Calu3 (cell line): ENCODE measurements around the gene POPDC2. TPM values are rescaled to one million over a fixed set of nuclear protein-coding genes. Genes with fewer than 3 reads are reported as not detected.

Experiments
- BruUV-seq: library from RNA; stranded (reverse); fragments of 400-500 nt; replicated peaks from 2 replicates; lab custom pipeline; 2021; lab: Mats Ljungman, UMichigan
- CTCF ChIA-PET: fragments of 300-600 bp; sonication (Branson Sonifier 250); formaldehyde crosslinking; loops from one replicate; lab custom pipeline; 2022; ENCODE audit warnings: antibody characterized with exemption; lab: Charles Lee
- DNase-seq: peaks from one replicate; pipeline ENCODE4 v3.0.0; 2022
- H3K27ac Mint-ChIP-seq: one replicate; pipeline ENCODE4 v1.8.0; 2022; ENCODE audit warnings: mixed read lengths; ENCODE audit not compliant: unreplicated experiment
- H3K27me3 Mint-ChIP-seq: one replicate; pipeline ENCODE4 v1.8.0; 2022; ENCODE audit warnings: mixed read lengths; ENCODE audit not compliant: unreplicated experiment
- H3K36me3 Mint-ChIP-seq: one replicate; pipeline ENCODE4 v1.8.0; 2022; ENCODE audit warnings: mild to moderate bottlenecking, moderate library complexity, mixed read lengths; ENCODE audit not compliant: insufficient read depth, unreplicated experiment
- H3K4me1 Mint-ChIP-seq: one replicate; pipeline ENCODE4 v1.8.0; 2022; ENCODE audit warnings: mild to moderate bottlenecking, low read depth, mixed read lengths; ENCODE audit not compliant: unreplicated experiment
- H3K4me3 Mint-ChIP-seq: one replicate; pipeline ENCODE4 v1.8.0; 2022; ENCODE audit warnings: mild to moderate bottlenecking, low read depth, moderate library complexity, mixed read lengths; ENCODE audit not compliant: unreplicated experiment
- H3K9me3 Mint-ChIP-seq: one replicate; pipeline ENCODE4 v1.8.0; 2022; ENCODE audit warnings: low read depth, mixed read lengths; ENCODE audit not compliant: unreplicated experiment
- intact Hi-C: fragments of 100-400 bp; cut with micrococcal nuclease; formaldehyde crosslinking; loops from one replicate; pipeline ENCODE4 v1.10.0; 2022; ENCODE audit not compliant: unreplicated experiment
- total RNA-seq: library from RNA; stranded (reverse); gene quantifications from 2 replicates; pipeline ENCODE4 v1.2.3, GENCODE V29; 2022
- TF ChIP-seq, protein P1 (sequence below): fragments of 200-600 bp; IDR thresholded peaks from one replicate; pipeline ENCODE4 v1.8.0; 2022; ENCODE audit warnings: antibody characterized with exemption; ENCODE audit not compliant: unreplicated experiment

POPDC2 gene
- total RNA-seq, 1 experiment from 2014 or later = 0.80 TPM

DNA sequence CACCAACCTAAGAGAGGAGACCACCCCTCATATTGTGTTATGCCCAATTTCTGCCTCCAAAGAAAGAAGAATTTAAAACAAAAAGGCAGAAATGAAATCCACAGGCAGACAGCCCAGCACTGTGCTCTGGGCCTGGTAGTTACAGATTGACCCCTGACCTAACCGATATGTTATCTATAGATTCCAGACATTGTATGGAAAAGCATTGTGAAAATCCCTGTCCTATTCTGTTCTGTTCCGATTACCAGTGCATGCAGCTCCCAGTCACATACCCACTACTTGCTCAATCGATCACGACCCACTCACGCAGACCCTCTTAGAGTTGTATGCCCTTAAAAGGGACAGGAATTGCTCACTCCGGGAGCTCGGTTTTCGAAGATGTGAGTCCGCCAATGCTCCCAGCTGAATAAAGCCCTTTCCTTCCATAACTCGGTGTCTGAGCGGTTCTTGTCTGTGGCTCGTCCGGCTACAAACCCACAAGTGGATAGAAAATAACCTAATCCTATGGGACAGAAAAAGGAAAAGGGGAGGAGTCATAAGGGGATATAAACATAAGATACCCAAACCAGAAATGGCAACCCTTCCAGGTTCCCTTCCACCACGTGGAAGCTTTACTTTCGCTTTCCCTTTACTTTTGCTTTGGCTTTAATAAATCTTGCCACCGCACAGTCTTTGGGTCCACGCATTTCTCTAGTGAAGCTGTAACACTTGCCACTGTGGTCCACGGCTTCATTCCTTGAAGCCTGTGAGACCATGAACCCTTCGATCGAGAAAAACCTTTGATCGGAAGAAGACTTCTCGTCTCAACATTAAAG, 40.7 kb upstream of the POPDC2 start:
- H3K4me1 Mint-ChIP-seq = peaks cover 14% of the 10 kb centered on the region
- DNase-seq = no peak
- peaks cover 3% of the 10 kb centered on the region for H3K9me3 Mint-ChIP-seq
- TF ChIP-seq, protein P1, sequence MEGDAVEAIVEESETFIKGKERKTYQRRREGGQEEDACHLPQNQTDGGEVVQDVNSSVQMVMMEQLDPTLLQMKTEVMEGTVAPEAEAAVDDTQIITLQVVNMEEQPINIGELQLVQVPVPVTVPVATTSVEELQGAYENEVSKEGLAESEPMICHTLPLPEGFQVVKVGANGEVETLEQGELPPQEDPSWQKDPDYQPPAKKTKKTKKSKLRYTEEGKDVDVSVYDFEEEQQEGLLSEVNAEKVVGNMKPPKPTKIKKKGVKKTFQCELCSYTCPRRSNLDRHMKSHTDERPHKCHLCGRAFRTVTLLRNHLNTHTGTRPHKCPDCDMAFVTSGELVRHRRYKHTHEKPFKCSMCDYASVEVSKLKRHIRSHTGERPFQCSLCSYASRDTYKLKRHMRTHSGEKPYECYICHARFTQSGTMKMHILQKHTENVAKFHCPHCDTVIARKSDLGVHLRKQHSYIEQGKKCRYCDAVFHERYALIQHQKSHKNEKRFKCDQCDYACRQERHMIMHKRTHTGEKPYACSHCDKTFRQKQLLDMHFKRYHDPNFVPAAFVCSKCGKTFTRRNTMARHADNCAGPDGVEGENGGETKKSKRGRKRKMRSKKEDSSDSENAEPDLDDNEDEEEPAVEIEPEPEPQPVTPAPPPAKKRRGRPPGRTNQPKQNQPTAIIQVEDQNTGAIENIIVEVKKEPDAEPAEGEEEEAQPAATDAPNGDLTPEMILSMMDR = no peak
- no peak overlapping the region for H3K4me3 Mint-ChIP-seq
- H3K36me3 Mint-ChIP-seq = peaks cover 15% of the 10 kb centered on the region
- peak overlapping the region; percentile 10 for H3K27ac Mint-ChIP-seq
- no TSS peak for BruUV-seq
- H3K27me3 Mint-ChIP-seq = no peaks in the 10 kb centered on the region
- CTCF ChIA-PET = no interaction called here
- intact Hi-C loops = no loop called here

DNA sequence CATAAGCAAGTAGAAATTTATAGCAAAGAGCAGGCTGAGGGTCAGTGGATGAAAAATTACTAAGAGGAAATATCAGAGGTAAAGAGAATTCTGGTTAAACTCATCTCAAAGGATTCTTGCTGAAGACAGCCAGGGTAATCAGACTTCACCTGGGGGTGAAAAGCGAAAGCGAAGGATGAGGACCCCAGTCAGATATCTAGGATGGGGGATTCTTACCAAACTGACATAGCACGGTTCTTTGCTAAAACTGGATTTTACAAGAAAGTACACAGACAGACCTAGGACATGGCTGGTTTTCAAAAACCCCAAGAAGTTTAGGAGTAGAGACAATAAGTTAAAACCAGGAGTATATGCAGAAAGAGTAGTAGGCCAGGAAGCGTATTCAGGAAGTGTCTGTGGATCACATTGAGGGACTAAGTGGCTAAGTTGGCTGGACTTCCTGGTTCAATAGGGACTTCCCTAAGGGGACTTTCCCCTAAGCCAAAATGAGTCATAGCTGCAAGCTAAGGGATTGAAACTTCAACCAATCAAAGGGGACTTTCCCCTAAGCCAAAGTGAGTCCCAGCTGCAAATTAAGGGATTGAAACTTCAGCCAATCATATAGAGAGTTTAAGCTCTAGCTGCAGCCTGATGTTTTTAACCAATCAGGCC, 40.0 kb upstream of the POPDC2 start:
- H3K27me3 Mint-ChIP-seq = no peaks in the 10 kb centered on the region
- no TSS peak for BruUV-seq
- TF ChIP-seq, protein P1 = no peak
- H3K4me3 Mint-ChIP-seq = no peak overlapping the region
- H3K36me3 Mint-ChIP-seq = peaks cover 15% of the 10 kb centered on the region
- peak overlapping the region; percentile 10 for H3K27ac Mint-ChIP-seq
- CTCF ChIA-PET = no interaction called here
- peaks cover 3% of the 10 kb centered on the region for H3K9me3 Mint-ChIP-seq
- intact Hi-C loops = no loop called here
- DNase-seq = peak; percentile 33
- peaks cover 14% of the 10 kb centered on the region for H3K4me1 Mint-ChIP-seq

DNA sequence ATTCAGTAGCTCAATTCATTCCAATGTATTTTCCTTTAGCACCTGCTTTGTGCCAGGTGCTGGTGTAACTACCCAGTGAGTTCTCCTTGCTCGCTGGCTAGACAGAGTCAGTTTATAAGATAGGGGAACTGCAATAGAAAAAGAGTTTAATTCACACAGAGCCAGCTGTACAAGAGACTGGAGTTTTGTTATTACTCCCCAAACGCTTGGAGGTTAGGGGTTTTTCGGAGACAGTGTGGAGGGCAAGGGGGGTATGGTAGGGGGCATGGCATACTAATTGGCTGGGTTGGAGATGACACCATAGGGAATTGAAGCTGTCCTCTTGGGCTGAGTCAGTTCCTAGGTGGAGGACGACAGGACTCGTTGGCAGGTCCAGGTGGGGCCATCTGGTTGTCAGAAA, 37.0 kb upstream of the POPDC2 start:
- intact Hi-C loops = no loop called here
- Mint-ChIP-seq H3K27me3 (no peaks in the 10 kb centered on the region), H3K4me3 (no peak overlapping the region), H3K9me3 (peaks cover 3% of the 10 kb centered on the region), H3K27ac (no peak overlapping the region), H3K36me3 (no peaks in the 10 kb centered on the region), H3K4me1 (peaks cover 14% of the 10 kb centered on the region)
- DNase-seq = no peak
- CTCF ChIA-PET = interaction anchor here (0.6 kb wide), 1 partner anchor 1214 kb away, joined by 4 read pairs; no protein-coding TSS in a partner anchor
- no TSS peak for BruUV-seq
- TF ChIP-seq, protein P1 = no peak

DNA sequence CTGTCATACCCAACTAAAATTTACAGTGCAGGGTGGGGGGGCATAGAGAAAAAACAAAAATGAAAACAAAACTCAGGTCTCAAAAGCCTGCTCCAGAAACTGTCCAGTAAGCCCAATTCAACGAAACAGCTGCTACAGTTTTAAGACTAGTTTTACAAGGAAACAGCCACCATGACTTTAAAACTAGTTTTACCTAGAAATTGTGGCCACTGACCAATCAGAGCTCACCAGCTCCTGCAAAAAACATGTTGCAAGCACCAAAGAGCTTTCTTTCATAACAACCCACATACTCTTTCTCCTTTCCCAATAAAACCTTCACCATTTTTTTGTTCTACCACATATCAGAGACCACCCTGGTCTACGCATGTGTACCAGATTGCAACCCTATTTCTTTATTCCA, 35.1 kb upstream of the POPDC2 start:
- intact Hi-C loops = no loop called here
- Mint-ChIP-seq H3K9me3 (peaks cover 3% of the 10 kb centered on the region), H3K27ac (no peak overlapping the region), H3K4me3 (no peak overlapping the region), H3K4me1 (peaks cover 11% of the 10 kb centered on the region), H3K36me3 (no peaks in the 10 kb centered on the region), H3K27me3 (no peaks in the 10 kb centered on the region)
- no TSS peak for BruUV-seq
- no peak for DNase-seq
- CTCF ChIA-PET = no interaction called here
- TF ChIP-seq, protein P1 = no peak
